Thoracic aorta (tissue), 2 donors: ENCODE results near the gene GOLGA6L7. TPM values are rescaled to one million over a fixed set of nuclear protein-coding genes. Genes with fewer than 3 reads are reported as not detected.
"Not testable (repeated sequence)": the region's sequence is repeated elsewhere in the genome, so short reads cannot be mapped to it uniquely, and the experiment has no call there.

ENCODE experiments used
- ATAC-seq: fragments of 150-250 bp; one replicate; pipeline ENCODE4 v1.8.0; 2017; ENCODE audit warnings: low read depth; ENCODE audit not compliant: insufficient number of reproducible peaks, low FRiP score
- DNase-seq: peaks from one replicate; pipeline ENCODE4 v3.0.0-alpha.2; 2020; ENCODE audit warnings: low spot score
- H3K27ac ChIP-seq, 2 donors: fragments of 200-600 bp; sonication (generic); 1 replicate in 1 of 2; 2 replicates in 1 of 2; pipeline ENCODE4 v1.5.1; 2016; ENCODE audit warnings: mild to moderate bottlenecking in 2 of 2, moderate library complexity in 2 of 2
- H3K27me3 ChIP-seq: fragments of 200-600 bp; sonication (generic); replicated peaks from 2 replicates; pipeline ENCODE4 v1.6.0; 2016; ENCODE audit warnings: mild to moderate bottlenecking; ENCODE audit not compliant: insufficient read depth
- H3K36me3 ChIP-seq: fragments of 200-600 bp; sonication (generic); one replicate; pipeline ENCODE4 v1.5.1; 2016
- H3K4me1 ChIP-seq, 2 donors: fragments of 200-600 bp; sonication (generic); 1 replicate in 1 of 2; 2 replicates in 1 of 2; pipeline versions ENCODE4 v1.5.1 to v1.6.0; 2016; ENCODE audit warnings: low read depth in 2 of 2, mild to moderate bottlenecking in 1 of 2; ENCODE audit not compliant: control insufficient read depth in 1 of 2
- H3K4me3 ChIP-seq: fragments of 200-600 bp; sonication (generic); 2 replicates; pipeline ENCODE4 v1.5.1; 2016; ENCODE audit warnings: mild to moderate bottlenecking
- H3K9me3 ChIP-seq: fragments of 200-600 bp; sonication (generic); 2 replicates; pipeline ENCODE4 v1.5.1; 2016
- CTCF ChIP-seq: fragments of 200-600 bp; sonication (generic); IDR thresholded peaks from one replicate; pipeline ENCODE4 v1.5.1; 2019; ENCODE audit warnings: antibody characterized with exemption
- total RNA-seq, 2 donors: library from RNA; depleted of rRNA; stranded (reverse); fragments of >200 nt; gene quantifications; one replicate each; pipeline versions ENCODE4 v1.1.0 to v1.2.3, GENCODE V29; 2016

GOLGA6L7 gene
- total RNA-seq, 2 donors from 2014 or later: not detected

DNA sequence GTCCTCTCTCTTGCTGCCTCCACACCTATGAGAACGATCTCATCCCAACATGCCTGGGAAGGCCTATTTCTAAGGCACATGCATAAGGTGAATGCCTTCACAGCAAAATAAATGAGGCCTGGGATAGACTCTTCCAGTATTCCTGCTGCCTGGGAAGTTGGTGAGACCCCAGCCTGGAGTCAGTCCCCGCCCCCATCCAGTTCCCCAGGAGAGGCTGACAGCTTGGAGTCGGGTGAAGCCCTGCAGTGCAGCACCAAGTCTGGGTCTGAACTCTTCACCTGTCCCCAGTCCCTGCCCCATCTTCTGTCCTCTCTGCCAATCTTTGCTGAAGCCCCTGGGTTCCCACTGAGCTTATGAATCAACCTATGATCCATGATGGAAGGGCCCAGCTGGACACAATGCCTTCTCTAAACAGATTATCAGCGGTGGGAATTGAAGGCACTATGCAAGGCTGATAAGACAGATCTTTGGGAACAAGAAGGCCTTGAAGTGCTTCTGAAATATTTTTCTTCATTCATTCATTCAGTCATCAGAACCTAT lies 27.1 kb upstream of the GOLGA6L7 start:
- DNase-seq: no peak

GRCh38 chr15:28873585-28874190 lies 25.2 kb upstream of the GOLGA6L7 start:
- H3K27me3 ChIP-seq: no peaks in the 10 kb centered on the region
- no peaks in the 10 kb centered on the region for H3K4me1 ChIP-seq
- H3K36me3 ChIP-seq: no peaks in the 10 kb centered on the region
- no peak overlapping the region for H3K4me3 ChIP-seq
- no peaks in the 10 kb centered on the region for H3K9me3 ChIP-seq
- no peak for TF ChIP-seq CTCF
- ATAC-seq (no peak), DNase-seq (no peak)
- no peak overlapping the region for H3K27ac ChIP-seq

More for the DNA sequence above, 27.1 kb upstream of the GOLGA6L7 start:
- no peak overlapping the region for H3K27ac ChIP-seq
- no peak overlapping the region for H3K4me3 ChIP-seq
- no peak for TF ChIP-seq CTCF
- H3K9me3 ChIP-seq: no peaks in the 10 kb centered on the region
- H3K36me3 ChIP-seq: no peaks in the 10 kb centered on the region
- no peaks in the 10 kb centered on the region for H3K27me3 ChIP-seq
- ATAC-seq: no peak
- H3K4me1 ChIP-seq: no peaks in the 10 kb centered on the region

GRCh38 chr15:28873006-28873405 lies 24.6 kb upstream of the GOLGA6L7 start:
- no peak overlapping the region for H3K4me3 ChIP-seq
- no peaks in the 10 kb centered on the region for H3K36me3 ChIP-seq
- no peak for DNase-seq
- ATAC-seq: no peak
- no peaks in the 10 kb centered on the region for H3K4me1 ChIP-seq
- no peak for TF ChIP-seq CTCF
- no peak overlapping the region for H3K27ac ChIP-seq
- no peaks in the 10 kb centered on the region for H3K9me3 ChIP-seq
- no peaks in the 10 kb centered on the region for H3K27me3 ChIP-seq

DNA sequence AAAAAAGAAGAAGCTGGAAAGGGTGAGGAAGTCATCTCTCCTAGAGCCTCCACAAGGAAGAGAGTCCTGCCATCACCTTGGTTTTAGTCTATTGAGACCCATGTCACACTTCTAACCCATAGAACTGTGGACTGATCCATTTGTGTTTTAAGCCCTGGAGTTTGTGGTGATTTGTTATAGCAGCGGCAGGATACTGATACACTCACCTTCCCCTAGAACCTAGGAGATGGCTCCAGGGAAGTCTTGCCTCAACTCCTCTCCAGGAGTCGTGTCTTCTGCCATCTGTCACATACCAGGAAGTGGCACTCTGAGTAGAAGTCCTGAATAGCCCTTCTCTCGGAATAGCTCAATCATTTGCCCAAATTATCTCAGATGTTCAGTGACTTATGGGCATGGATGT lies 22.7 kb upstream of the GOLGA6L7 start:
- Histone ChIP-seq H3K4me3 (no peak overlapping the region), H3K4me1 (no peaks in the 10 kb centered on the region), H3K9me3 (no peaks in the 10 kb centered on the region), H3K27me3 (no peaks in the 10 kb centered on the region), H3K27ac (no peak overlapping the region), H3K36me3 (no peaks in the 10 kb centered on the region)
- no peak for TF ChIP-seq CTCF
- no peak for ATAC-seq
- no peak for DNase-seq

- Histone ChIP-seq H3K36me3 (no peaks in the 10 kb centered on the region), H3K4me1 (no peaks in the 10 kb centered on the region), H3K27me3 (no peaks in the 10 kb centered on the region), H3K4me3 (no peak overlapping the region), H3K27ac (no peak overlapping the region), H3K9me3 (no peaks in the 10 kb centered on the region)
- no peak for TF ChIP-seq CTCF
- DNase-seq (no peak), ATAC-seq (no peak)
These were observed 20.4 kb upstream of the GOLGA6L7 start for GRCh38 chr15:28868744-28869345.

DNA sequence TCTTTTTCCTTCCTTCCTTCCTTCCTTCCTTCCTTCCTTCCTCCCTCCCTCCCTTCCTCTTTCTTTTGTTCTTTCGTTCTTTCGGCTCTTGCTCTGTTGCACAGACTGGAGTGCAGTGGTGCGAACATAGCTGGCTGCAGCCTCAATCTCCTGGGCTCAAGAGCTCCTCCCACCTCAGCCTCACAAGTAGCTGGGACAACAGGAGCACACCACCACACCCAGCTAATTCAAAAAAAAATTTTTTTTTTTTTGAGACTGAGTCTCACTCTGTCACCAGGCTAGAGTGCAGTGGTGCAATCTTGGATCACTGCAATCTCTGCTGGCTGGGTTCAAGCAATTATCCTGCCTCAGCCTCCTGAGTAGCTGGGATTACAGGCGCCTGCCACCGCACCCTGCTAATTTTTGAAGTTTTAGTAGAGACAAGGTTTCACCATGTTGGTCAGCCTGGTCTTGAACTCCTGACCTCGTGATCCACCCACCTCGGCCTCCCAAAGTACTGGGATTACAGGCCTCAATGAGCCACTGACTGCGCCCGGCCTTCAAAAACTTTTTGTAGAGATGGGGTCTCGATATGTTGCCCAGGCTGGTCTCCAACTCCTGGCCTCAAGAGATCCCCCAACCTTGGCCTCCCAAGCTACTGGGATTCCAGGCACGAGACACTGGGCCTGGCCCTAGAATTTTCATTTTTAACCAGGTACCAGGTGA lies 13.3 kb upstream of the GOLGA6L7 start:
- ATAC-seq, H3K27me3 ChIP-seq, DNase-seq, H3K27ac ChIP-seq, H3K4me1 ChIP-seq, H3K4me3 ChIP-seq, H3K36me3 ChIP-seq, H3K9me3 ChIP-seq: not testable (repeated sequence)
